GM12892 (cell line): Measurements from ENCODE around the gene XYLT1.

Source experiments
- POLR2A ChIP-seq: IDR thresholded peaks from 2 replicates; pipeline ENCODE4 v1.6.1; 2011; ENCODE audit warnings: low read depth, low read length, control low read depth
- POLR2AphosphoS5 ChIP-seq: IDR thresholded peaks from 2 replicates; pipeline ENCODE4 v1.6.1; 2011; ENCODE audit warnings: low read depth, low read length, control low read depth
- TAF1 ChIP-seq: IDR thresholded peaks from 2 replicates; pipeline ENCODE4 v1.6.1; 2011; ENCODE audit warnings: low read depth, mild to moderate bottlenecking, control low read depth, low read length, borderline replicate concordance

DNA sequence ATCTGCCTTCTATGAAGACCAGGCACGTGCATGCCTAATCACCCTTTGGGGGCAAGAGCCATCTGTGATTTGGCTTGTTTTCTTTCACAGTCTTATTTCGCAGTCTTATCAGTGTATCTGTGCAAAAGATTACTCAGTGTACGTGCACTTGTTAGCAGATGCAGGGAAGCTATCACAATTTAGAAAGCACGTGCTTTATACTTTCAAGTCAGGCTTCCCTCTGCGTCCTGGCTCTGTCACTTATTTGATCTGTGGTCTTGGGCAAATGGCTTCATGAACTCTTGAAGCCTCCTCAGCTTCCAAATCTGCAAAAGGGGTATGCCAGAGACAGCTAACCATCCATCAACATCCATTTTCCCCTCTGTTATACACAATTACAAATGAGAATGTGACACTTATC is 246.4 kb downstream of the XYLT1 start:
- TF ChIP-seq POLR2A: no peak
- no peak for TF ChIP-seq POLR2AphosphoS5
- no peak for TF ChIP-seq TAF1
